ENCODE results near the gene RP2.

RP2 gene

DNA sequence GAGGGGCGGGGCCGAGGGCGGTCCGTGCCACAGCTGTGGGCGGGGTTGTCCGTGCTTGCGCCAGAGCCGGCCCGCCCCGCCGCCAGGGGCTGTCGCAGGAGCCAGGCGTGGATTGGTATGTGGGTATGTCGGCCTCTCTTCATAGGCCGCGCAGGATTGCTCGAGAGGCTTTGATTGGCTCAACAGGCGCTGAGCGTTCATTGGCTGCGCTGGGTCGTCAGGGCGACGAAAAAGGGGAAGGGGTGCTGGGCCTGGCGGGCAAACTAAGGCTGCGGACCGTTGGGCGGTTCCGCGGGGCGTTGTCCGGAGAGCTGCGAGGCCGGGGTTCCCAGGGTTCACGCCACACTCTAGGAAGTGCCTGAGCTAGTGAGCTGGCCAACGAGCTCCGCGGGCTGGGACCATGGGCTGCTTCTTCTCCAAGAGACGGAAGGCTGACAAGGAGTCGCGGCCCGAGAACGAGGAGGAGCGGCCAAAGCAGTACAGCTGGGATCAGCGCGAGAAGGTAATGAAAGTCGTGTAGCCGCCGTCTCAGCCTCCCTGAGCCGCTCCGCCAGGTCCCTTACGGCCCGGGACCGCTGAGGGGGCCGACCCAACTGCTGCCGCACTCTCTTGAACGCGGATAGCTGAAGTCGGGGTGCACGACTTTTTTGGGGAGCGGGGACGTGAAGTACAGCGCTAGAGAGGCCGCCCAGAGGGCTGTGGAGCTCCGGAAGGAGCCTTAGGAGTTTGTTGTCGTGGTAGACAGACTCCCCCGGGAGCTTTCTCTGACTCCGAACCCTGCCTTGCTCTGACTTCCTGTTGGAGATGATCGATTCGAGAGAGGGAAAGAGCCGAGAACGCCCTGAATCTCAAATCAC, at the start of gene RP2:
Gene RP2, plus strand, starts transcription at position 343 of the 857 bp plus-strand sequence. Its CDS starts 58 bp downstream, at position 401.
- peak within 1 kb of the TSS; percentile 98 for H3K4me3 ChIP-seq (ENCODE audit: low read depth, low read length)
- TF ChIP-seq, protein P1, sequence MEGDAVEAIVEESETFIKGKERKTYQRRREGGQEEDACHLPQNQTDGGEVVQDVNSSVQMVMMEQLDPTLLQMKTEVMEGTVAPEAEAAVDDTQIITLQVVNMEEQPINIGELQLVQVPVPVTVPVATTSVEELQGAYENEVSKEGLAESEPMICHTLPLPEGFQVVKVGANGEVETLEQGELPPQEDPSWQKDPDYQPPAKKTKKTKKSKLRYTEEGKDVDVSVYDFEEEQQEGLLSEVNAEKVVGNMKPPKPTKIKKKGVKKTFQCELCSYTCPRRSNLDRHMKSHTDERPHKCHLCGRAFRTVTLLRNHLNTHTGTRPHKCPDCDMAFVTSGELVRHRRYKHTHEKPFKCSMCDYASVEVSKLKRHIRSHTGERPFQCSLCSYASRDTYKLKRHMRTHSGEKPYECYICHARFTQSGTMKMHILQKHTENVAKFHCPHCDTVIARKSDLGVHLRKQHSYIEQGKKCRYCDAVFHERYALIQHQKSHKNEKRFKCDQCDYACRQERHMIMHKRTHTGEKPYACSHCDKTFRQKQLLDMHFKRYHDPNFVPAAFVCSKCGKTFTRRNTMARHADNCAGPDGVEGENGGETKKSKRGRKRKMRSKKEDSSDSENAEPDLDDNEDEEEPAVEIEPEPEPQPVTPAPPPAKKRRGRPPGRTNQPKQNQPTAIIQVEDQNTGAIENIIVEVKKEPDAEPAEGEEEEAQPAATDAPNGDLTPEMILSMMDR (IDR thresholded peaks at IDR 0.05; ENCODE audit: low read depth, low read length) = no peak
- TF ChIP-seq, protein P2, sequence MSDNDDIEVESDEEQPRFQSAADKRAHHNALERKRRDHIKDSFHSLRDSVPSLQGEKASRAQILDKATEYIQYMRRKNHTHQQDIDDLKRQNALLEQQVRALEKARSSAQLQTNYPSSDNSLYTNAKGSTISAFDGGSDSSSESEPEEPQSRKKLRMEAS (IDR thresholded peaks at IDR 0.05; ENCODE audit: low read depth, low read length) = 0 out of 2 replicates have a peak, but pooled peaks have one; percentile 34
- 0 out of 2 replicates have a peak, but pooled peaks have one; percentile 15 for TF ChIP-seq MYC (IDR thresholded peaks at IDR 0.05; ENCODE audit: low read depth, low read length)
- peak; percentile 78 for TF ChIP-seq POLR2A (IDR thresholded peaks at IDR 0.05; ENCODE audit: extremely low read depth, insufficient read length)
- DNase-seq (ENCODE audit: low read depth) = peak; percentile 96

DNA sequence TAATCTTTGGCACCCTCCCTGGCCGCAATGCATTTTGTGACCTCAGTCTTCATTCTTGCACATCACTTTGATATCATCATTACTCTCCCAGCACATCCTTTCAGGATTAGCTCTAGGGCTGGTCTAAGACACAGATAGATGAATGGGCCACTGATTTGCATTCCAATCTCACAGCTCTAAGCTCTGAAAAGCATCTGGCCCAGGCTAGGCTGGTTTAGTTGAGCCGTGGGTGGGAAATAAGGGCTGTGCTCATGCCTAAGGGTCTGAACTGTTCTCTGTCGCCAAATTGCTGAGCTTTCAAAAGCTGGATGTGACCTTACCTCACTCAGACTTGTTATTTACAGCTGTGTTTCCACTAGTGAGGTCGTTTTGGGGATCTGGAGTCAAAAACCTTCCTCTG, 47.9 kb upstream of the RP2 start:
- no peak for DNase-seq (ENCODE audit: low read depth)
- H3K4me3 ChIP-seq (ENCODE audit: low read depth, low read length) = no peak overlapping the region

DNA sequence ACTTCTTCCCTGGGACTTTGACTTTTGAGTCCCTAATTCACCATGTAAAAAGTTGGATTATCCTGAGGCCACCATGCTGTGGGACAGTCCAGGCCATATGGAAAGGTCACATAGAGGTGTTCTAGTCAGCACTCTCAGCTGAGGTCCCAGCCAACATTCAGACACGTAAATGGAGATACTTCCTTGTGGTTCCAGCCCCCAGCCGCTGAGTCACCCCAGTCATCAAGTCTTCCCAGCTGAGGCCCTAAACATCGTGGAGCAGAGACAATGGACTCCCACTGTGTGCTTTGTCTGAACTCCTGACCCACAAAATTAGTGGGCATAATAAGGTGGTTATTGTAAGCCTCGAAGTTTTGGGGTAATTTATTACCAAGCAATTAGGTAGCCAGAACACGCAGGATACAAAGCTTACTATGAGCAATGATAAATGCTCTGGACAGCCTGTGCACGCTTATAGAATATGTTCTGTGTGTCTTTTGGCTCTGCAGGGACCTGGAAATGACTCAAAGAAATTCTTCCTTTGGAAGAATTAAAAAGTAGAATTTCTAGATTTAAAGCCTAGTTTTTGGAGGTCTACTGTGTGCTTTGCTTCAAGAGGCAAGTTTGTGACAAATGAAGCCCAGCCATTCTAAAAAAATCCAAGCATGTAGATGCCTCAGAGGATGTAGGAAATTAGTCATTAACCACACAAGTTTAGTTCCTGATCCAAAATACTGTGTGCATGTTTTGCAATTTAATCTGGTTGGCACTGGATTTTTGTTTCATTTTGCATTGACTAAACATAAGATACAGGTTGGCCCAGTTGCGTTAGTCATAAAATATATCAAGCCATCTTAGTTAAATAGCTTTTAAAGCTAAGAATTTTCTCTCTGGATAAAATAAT, 44.7 kb upstream of the RP2 start:
- no peak for TF ChIP-seq POLR2A (IDR thresholded peaks at IDR 0.05; ENCODE audit: extremely low read depth, insufficient read length)
- TF ChIP-seq, protein P1 (IDR thresholded peaks at IDR 0.05; ENCODE audit: low read depth, low read length) = no peak
- TF ChIP-seq, protein P2 (IDR thresholded peaks at IDR 0.05; ENCODE audit: low read depth, low read length) = no peak
- no peak; the same call in 1 of the 2 replicates for TF ChIP-seq MYC (IDR thresholded peaks at IDR 0.05; ENCODE audit: low read depth, low read length)
- DNase-seq (ENCODE audit: low read depth) = peak; percentile 84
- H3K4me3 ChIP-seq (ENCODE audit: low read depth, low read length) = peak overlapping the region; percentile 46

More for the DNA sequence above, 47.9 kb upstream of the RP2 start:
- TF ChIP-seq, protein P2 (IDR thresholded peaks at IDR 0.05; ENCODE audit: low read depth, low read length) = no peak
- TF ChIP-seq MYC (IDR thresholded peaks at IDR 0.05; ENCODE audit: low read depth, low read length) = no peak
- TF ChIP-seq POLR2A (IDR thresholded peaks at IDR 0.05; ENCODE audit: extremely low read depth, insufficient read length) = no peak
- TF ChIP-seq, protein P1 (IDR thresholded peaks at IDR 0.05; ENCODE audit: low read depth, low read length) = no peak

DNA sequence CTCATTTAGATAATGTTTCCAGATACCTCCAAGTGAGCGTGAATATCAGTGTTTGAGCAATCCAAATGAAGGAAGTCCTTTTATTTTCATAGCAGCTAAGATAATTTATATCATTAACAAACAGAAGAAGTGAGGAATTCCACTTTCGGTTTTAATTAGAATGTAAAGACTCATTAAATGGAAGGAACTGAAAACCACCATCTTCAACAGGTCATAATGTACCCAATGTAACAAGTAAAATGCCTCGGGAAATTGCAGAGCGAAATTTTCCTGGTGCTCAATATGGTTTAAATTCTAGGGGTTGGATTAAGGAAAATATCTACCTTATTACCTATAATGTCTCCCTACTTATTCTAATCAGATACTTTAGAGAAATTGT, 44.0 kb upstream of the RP2 start:
- H3K4me3 ChIP-seq (ENCODE audit: low read depth, low read length) = peak overlapping the region; percentile 46
- DNase-seq (ENCODE audit: low read depth) = no peak
- TF ChIP-seq, protein P2 (IDR thresholded peaks at IDR 0.05; ENCODE audit: low read depth, low read length) = no peak

DNA sequence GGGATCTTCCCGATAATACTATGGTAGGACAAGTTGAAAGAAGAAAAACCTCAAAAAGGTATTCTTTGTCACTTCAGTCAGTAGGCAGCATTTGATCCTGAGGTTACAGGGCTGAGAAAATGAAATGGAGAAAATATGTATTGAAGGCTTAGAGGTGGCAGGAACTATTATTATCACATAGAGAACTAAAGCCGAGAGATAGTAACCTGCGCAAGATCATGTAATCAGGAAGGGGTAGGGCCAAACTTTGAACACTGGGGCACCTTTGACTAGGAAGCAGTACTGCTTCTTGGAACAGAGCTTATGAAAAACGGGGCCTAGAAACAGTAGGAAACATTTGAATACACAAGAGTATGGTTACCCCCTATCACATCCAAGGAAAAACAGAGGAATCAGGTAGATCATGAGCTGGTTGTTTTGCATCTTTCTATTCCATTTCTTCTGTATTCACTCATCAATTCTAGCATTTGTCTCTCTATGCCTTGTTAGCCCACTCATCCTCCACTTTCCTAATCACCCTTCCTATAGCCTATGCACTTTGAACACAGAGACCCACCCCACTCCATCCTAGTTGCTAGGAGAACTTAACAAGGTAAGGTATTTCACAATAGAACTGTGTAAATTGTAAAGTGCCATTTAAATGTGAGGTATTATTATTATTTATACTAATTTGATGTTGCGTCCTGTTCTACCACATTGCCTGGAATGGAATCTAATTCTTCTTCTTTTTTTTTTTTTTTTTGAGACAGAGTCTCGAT, 43.3 kb upstream of the RP2 start:
- DNase-seq (ENCODE audit: low read depth) = peak; percentile 2
- TF ChIP-seq, protein P2 (IDR thresholded peaks at IDR 0.05; ENCODE audit: low read depth, low read length) = no peak
- TF ChIP-seq MYC (IDR thresholded peaks at IDR 0.05; ENCODE audit: low read depth, low read length) (no peak), POLR2A (IDR thresholded peaks at IDR 0.05; ENCODE audit: extremely low read depth, insufficient read length) (no peak)
- TF ChIP-seq, protein P1 (IDR thresholded peaks at IDR 0.05; ENCODE audit: low read depth, low read length) = no peak
- H3K4me3 ChIP-seq (ENCODE audit: low read depth, low read length) = peak overlapping the region; percentile 46

Measured in NB4 (cell line).